ENCODE results near the gene CAPN14.

CAPN14 gene

DNA sequence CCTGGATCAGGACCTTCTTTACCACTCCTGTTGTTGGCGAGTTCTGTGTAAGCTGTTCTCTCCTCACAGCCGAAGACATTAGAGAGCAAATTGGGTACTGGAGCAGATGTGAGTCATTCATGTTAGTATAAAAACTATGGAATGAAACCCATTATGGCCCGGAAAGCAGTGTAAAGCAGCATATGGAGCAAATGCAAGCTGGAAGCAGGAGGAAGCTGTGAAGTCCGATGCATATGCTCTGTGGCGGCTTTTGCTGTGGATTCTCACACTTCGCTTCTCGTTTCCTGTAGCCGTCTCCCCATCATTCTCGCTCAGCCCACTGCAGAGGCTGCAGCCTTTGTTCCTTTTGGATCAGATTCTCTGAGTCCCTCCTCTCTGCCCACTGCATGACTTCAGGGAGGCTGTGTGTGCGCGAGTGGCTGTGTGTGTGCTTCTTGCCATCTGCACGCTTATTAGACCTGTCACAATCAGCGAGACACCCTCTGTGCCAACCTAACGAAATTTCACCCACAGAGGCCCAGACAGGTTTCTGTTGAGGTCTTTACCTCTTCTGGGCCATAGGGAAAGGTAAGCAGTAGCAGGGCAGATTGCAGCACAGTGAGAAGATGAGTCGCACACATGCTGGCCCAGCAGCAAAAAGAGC lies 75.8 kb downstream of the CAPN14 start:
- DNase-seq (ENCODE audit: low read depth in 2 of 2): no peak

DNA sequence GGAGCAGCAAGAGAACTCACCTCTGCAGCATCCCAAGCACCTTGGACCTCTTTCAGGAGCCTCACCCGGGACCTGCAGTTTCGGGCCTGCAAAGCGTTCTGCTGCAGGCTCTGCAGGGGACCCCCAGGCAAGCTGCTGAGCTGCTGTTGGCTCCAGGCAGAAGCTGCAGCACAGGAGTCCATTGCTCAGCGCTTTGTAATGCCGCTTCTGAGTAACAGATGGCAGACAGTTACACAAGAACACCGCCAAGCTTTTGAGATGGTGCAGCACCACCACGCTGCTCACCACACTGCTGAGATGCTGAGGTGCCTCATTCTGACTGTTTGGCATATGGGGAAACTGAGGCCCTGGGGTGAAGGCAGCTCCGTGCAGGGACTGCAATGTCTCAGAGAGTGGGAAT lies 77.2 kb downstream of the CAPN14 start:
- no peak for DNase-seq (ENCODE audit: low read depth in 2 of 2)

DNA sequence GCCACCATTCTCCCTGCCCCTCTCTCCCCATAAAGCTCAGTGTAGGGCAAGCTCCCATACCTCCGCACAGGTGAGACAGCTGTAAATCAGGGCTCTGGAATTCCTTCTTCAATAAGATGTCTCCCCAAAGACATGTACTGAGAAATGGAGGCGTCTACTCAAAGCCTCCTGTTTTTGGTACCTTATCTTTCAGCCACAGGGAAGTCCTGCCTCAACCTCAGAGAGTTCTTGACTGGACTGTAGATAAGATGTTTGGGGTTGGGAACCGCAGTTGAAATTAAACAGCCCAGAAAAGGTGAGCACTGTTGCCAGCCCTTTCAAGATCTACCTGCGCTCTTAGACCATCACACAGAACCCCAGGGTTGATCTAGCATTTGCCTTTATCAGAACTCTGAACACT lies 77.6 kb downstream of the CAPN14 start:
- DNase-seq (ENCODE audit: low read depth in 2 of 2): no peak

DNA sequence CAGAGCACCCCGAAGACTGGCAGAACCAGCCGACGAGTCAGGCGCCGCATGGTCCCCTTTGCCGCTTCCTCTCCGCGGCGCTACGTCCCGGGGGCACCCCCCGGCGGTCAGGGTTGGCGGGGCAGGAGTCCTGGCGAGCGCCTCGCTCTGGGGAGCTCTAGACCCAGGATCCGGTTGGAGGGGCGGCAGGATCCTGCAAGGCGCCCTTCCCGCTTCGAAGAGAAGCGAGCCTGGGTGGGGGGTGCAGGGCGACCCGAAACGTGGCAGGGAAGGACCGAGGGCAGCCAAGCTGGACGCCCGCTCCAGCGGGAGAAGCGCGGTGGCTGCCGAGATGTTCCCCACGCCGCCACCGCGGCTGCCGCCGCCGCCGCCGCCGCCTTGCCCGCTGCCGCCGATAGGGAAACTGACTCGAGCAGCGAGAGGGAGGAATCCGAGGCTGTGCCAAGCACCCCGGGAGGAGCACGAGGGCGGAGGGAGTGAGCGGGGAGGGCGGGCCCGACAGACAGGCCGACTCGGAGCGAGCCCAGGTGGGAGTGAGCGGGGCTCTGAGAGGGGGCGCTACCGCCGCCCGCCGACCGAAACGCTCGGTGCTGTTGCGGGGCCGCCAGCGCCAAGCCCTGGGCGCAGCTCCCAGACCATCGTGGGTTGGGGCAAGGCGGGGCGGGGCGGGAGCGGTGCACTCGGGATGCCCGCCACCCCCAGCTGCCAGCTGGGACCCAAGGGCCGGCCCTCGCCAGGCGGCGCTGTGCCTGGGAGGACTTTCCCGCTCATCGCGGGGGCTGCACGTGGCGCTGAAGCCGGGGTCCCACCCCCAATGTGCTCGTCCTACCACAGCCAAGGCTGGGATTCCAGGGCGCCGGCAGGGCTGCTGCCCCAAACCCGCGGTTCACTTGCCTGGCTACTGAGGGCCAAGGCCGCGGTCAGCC lies 79.0 kb downstream of the CAPN14 start, which contains the start of gene GALNT14:
Gene GALNT14, minus strand, starts transcription at position 404 of the 926 bp plus-strand sequence. Its CDS starts 354 bp downstream, at position 50.
- DNase-seq (ENCODE audit: low read depth in 2 of 2): peak in 1 of 2 donors; percentile 4

DNA sequence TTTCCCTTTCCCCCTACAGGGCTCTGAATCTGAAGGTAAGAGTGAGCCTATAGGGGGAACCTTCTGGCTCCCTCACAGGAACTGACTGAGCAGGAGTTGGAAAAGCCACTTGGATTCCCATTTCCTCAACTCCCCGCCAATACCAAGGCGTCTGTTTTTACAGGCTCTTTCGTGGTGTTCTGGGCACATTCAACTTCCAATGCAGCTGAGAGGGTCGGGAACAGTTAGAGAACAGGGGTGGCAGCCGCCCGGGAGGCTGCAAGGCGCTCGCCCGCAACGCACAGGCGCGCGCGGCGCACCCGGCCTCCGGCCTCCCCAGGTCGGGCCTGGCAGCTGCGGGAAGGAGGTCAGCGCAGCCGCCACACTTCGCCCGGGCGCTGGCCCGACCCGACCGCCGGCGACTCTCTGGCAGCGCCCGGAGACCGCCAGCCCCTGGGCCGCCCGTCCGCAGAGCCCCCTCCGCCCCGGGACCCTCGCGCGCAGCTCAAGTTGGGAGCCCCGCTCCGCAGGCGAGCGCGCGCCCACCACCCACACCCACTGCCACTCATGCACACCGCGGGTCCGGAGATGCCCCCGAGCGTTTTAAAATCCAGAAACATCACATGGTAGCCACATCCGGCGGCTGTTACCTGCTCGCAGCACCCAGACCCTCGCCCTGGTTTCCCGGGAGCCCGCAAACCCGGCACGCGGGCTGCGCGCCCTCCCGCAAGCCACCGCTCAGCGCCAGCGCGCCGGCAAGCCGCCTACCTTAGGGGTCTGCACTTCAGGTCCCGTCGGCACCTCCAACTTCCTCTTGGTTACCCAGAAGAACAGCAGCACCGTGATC lies 79.9 kb downstream of the CAPN14 start:
- DNase-seq (ENCODE audit: low read depth in 2 of 2): no peak

DNA sequence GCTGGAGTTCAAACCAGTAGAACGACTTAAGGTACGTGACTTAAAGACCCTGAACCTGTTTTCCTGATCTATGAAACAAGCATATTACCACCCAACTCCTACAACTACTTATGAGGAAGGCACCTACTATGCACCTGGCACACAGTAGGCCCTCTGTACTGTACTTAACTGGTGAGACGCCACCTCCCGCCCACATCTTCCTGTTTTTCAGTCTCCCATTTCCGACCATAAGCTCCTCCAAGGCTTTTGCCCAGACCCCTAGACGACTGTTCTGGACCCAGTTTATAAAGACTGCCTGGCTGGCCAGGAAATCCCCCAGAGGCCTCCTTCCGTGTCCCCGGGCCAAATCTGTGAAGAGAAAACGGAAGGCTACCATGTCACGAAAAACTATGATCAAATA lies 80.6 kb downstream of the CAPN14 start:
- DNase-seq (ENCODE audit: low read depth in 2 of 2): no peak

DNA sequence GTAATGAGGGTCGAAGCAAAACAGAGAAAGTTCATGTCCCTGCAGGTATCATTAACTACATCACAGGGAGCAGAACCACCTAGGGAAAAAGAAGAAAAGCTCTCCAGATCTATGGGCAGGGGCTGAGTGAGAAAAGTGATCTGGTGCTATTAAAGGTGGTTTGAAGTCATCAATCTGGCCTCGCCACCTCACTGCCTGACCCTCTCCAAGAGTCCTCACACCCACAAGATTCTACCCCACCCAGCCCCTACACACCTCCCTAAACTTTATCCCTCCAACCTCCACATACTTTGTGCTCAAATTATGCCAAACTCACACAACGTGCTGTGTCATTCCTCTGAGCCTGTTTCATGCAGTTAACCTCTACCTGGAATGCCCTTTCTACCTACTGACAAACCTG lies 81.3 kb downstream of the CAPN14 start:
- DNase-seq (ENCODE audit: low read depth in 2 of 2): no peak

DNA sequence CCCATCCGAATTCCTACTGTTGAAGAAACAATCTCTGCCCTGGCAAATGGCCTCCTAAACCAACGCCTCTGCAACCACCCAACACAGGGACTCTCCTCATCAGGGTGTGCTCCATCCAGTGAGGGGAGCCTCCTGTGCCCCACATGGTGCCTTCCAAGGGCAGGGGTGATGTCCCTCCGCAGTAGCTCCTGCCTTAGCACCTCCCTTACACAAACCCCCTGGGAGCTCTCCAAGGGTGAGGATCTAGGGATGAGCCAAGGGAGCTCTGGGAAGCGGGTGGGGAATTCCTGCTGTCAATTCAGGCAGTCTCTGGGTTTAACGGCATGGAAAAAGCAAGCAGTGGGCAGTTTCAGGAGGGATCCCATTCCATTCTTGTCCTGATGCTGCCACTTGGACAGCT lies 82.8 kb downstream of the CAPN14 start:
- no peak for DNase-seq (ENCODE audit: low read depth in 2 of 2)

DNA sequence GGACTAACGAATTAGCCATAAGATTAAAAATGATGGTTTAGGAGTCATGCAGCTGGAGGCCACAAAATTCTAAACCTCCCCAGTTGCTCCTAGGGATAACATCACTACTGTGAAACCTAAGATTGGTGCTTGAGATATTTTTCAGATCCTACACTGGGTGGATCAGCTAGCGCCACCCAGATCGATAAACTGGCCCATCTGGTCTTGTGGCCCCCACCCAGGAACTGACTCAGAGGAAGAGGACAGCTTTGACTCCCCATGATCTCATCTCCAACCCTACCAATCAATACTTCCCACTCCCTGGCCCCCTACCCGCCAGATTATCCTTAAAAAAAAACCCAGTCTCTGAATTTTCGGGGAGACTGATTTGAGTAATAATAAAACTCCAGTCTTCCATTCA lies 84.5 kb downstream of the CAPN14 start:
- DNase-seq (ENCODE audit: low read depth in 2 of 2): no peak

DNA sequence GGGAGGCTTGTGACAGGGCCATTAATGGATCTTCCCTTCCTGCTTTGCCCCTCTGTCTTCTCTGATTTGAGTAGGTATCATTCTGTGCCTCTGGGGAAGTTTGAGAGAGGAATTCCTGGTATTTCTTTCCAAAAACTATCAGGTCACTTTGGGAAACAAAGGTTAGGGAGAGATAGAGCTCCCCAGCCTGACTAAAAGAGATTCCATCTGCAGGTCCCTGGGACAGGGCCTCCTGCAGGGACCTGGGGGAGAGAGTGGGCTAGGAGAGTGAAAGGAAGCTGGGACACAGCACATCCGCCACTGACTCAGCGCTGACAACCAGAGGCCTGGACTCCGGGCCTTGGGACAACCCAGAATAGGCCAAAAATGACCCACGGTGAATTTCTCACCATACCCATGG lies 85.4 kb downstream of the CAPN14 start:
- DNase-seq (ENCODE audit: low read depth in 2 of 2): no peak

DNA sequence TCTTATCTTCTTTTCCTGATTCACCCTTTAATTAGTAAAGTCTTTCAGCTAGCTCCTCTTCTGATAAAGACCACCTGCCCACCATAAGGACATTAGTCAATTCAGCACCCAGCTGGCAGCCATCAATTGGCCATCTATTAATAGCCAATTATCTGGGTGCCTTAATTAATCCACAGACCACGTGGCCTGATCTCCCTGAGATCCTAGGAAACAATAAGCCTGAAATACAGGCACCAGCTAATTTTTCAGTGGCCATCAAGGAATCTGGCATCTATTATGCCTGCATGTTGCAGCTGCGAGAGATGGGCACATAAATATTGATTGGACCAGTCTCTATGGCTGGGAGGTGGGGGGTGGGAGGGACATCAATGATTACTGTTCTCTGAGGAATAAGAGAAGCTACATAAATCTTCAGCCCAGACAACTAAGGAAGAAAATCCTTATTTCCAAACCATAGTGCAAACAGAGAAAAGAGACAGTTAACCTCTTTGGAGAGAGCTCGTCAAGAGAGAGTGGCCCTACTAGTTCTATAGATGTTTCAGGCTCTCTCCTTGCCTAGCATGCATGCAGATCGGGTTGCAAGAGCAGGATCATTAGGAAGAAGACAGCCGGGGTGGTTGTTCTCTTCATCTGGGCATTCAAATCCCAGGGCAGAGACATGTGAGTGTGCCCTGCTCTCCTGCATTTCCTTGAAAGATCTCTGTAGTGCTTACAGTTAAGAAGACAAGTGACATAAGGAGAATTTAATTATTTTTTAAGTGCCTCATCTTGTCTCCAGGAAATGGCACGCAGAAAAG lies 87.7 kb downstream of the CAPN14 start:
- no peak for DNase-seq (ENCODE audit: low read depth in 2 of 2)

DNA sequence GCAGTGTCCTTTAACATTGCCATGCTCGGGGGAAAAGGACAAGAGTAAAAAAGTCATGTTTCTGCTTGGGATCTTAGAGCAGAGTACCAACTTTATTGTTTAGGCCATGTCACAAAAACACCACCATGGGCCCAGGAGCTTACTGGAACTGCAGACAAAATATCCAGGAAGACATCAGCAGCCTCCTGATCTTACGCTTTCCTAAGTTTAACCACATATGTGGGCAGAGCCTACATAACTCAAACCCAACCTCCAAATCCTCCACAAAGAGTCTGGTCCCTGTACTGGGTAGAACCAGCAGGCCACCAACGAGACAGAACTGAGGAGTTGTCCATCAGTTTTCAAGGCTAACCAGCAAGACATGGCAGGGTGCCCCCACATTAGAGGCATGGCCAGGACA lies 89.4 kb downstream of the CAPN14 start:
- no peak for DNase-seq (ENCODE audit: low read depth in 2 of 2)

DNA sequence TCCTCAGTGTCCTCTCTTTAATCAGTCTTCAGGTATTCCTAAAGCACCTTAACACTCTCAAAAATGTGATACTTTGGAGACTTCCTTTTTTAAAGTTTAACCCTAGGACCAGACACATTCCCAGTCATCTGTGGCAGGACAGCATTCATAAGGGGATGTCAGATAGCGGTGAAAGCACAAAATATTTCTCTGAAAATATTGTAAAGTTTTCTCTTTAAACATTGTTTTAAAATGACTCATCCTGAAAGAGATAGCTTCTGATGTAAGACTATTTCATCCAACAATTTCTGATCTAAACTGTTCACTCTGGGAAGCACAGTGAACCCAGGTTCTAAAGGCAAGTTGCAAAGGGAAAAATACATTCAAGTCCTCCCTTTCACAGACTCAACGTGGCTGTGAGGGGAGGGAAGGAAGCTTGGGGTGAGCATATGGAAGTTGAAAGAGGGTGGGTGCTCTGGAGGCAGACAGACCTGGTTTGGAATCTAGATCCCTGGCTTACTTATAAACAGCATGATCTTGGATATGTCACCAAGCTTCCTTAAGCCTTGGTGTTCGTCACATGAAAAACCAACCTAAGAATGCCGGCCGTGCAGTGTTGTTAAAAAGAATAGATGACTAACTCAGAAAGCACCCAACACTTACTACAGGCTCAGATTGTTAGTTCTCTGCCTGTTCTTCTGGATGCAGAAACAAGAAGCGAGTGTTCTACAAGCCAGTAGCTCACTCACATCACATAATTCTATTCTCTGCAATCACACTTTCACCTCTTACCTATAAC lies 91.2 kb downstream of the CAPN14 start:
- DNase-seq (ENCODE audit: low read depth in 2 of 2): no peak

DNA sequence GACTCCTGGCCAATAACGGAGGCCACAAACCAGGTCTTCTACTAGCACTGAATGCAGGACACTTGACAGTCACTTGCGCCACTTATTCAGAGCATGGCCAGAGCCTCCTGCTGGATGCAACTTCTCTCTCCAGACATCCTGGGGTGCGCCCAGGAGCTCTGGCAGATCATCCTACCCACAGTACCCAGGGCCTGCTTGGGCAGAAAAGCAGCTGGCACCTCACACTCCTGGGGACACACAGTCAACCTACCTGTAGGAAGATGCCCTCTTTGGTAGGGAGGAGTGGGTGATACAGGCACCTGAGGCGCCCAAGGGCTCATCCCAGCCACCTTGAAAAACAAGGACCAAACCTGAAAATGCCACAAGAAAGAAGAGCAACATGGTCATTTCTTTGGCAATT lies 92.4 kb downstream of the CAPN14 start:
- no peak for DNase-seq (ENCODE audit: low read depth in 2 of 2)
